IPS DF 4.7 (cell line): ENCODE measurements around the gene MYEF2.

ENCODE experiments used
- DNase-seq: peaks from one replicate; pipeline ENCODE4 v3.0.0-alpha.2; 2013; ENCODE audit warnings: low spot score; ENCODE audit errors: extremely low read depth

The MYEF2 gene, protein sequence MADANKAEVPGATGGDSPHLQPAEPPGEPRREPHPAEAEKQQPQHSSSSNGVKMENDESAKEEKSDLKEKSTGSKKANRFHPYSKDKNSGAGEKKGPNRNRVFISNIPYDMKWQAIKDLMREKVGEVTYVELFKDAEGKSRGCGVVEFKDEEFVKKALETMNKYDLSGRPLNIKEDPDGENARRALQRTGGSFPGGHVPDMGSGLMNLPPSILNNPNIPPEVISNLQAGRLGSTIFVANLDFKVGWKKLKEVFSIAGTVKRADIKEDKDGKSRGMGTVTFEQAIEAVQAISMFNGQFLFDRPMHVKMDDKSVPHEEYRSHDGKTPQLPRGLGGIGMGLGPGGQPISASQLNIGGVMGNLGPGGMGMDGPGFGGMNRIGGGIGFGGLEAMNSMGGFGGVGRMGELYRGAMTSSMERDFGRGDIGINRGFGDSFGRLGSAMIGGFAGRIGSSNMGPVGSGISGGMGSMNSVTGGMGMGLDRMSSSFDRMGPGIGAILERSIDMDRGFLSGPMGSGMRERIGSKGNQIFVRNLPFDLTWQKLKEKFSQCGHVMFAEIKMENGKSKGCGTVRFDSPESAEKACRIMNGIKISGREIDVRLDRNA

DNA sequence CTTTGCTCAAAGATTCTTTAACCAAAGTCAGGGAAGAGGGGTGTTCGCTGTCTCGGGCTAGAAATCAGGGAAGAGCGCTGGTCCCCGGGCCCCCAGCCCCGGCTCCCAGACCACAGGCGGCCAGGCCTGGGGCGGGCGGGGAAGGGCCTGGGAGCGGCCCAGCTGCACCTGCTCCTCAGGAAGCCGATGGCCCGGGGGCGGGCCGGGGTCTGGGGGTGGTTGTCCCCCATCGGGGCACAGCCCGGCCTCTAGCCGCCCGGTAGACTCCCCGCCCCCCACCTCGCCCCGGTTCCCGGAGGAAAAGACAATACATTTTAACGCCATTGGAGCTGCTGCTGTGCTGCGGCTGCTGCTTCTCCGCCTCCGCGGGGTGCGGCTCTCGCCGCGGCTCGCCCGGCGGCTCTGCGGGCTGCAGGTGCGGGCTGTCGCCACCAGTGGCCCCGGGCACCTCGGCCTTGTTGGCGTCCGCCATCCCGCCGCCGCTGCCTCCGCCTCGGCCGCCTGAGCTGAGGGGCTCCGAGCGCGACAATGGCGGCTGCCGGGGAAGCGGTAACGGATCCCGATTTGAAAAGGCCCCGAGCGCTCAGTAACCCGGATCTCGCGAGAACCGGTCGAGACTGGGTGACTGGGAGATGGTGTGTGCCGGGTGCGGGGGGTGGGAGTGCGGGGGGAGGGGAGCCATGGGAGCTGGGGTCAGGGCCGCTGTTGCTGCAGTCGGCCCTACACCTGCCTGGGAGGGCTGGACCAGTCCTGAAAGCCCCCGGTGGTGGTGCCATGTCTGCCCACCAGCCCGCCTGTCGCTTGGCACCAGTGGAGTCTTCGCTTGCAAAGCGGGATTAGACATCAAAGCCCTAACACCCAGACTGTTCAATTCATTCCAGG, at the start of gene MYEF2:
Gene MYEF2 (minus strand): TSS at position 530 of the 882 bp plus-strand sequence. CDS start 58 bp downstream, at position 472.
- peak; percentile 53 for DNase-seq

- no peak for DNase-seq
Observed at GRCh38 chr15:48225771-48226170, 47.7 kb upstream of the MYEF2 start.

GRCh38 chr15:48222627-48223026, 44.5 kb upstream of the MYEF2 start:
- no peak for DNase-seq

GRCh38 chr15:48221885-48222284, 43.8 kb upstream of the MYEF2 start:
- no peak for DNase-seq

DNA sequence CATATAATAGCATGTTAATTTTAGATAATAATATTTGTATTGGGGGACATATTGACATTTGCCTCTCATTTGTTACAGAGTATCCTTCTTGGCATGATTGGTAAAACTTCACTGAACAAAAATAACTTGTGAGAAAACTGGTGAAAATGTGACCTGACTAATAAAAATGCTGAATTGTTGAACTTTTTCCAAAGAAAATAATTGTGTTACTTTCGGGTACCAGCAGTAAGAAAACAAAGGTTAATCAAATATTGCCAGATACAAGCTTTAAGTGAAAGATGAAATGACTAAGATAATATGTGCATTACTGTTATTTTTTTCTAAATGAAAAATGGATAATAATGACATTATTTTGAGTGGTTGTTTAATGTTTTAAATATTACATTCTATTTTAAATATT, 43.2 kb upstream of the MYEF2 start:
- no peak for DNase-seq

DNA sequence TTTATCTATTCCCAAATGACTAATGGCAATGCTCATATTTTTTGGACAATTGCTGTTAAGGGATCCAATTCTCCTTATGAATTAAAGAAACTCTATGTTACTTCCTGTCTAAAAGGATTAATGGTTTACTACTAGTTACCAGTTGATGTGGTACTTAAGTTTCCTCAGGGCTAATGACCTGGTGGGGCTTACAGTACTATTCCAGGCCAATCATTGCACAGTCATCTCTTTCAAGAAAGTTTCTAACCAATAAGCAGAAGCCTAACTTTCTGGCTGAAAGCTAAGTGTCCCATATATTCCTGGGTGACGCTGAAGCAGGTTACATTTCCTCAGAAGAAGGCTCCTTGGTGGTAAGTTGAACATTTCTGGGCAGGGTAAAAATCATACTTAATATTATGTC, 27.9 kb upstream of the MYEF2 start, which contains the start of gene SLC12A1:
Gene SLC12A1 (plus strand): TSS at position 322 of the 400 bp plus-strand sequence. CDS start 1,418 bp downstream, outside the sequence.
- no peak for DNase-seq

- no peak for DNase-seq
Observed at GRCh38 chr15:48202068-48202467, 24.0 kb upstream of the MYEF2 start.

- no peak for DNase-seq
Observed at GRCh38 chr15:48191574-48192225, 13.6 kb upstream of the MYEF2 start, which contains the start of gene CTXN2. Gene CTXN2, plus strand, starts transcription at chr15:48191665. Its CDS starts 9,636 bp downstream, at chr15:48201301.

- DNase-seq = peak; percentile 58
Observed at GRCh38 chr15:48190932-48191573, 13.0 kb upstream of the MYEF2 start.

- DNase-seq = no peak
Observed at GRCh38 chr15:48186271-48186670, 8.2 kb upstream of the MYEF2 start.

GRCh38 chr15:48185529-48185928, 7.4 kb upstream of the MYEF2 start:
- no peak for DNase-seq

GRCh38 chr15:48182749-48183148, 4.7 kb upstream of the MYEF2 start:
- DNase-seq = no peak

- DNase-seq = no peak
Observed at GRCh38 chr15:48178648-48178931, 495 bp upstream of the MYEF2 start.

GRCh38 chr15:48177383-48177765, 721 bp downstream of the MYEF2 start:
- no peak for DNase-seq

GRCh38 chr15:48176957-48177356, 1.1 kb downstream of the MYEF2 start:
- DNase-seq = no peak

- DNase-seq = no peak
Observed at GRCh38 chr15:48176112-48176511, 2.0 kb downstream of the MYEF2 start.

- DNase-seq = no peak
Observed at GRCh38 chr15:48175126-48175525, 3.0 kb downstream of the MYEF2 start.

DNA sequence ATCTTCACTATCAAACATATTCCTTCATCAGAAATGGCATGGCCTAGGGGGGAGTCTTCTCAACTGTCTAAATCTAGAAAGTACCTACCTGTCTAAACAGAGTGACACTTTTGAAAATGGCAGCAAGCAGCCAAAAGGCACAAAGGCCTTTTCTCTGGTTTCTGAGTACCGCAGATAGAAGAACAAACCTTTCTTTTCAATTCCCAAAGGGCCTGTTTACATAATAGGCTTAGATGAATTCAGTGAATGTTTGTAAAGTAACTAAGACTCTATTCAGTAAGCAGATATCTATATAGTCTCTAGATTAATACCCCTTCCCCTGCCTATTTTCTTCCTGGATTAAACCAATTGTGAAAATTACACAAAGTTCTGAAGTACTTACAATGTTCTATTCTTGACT, 7.1 kb downstream of the MYEF2 start:
- no peak for DNase-seq

- no peak for DNase-seq
Observed at GRCh38 chr15:48168616-48169015, 9.5 kb downstream of the MYEF2 start.

- DNase-seq = no peak
Observed at GRCh38 chr15:48153526-48153925, 24.6 kb downstream of the MYEF2 start.

DNA sequence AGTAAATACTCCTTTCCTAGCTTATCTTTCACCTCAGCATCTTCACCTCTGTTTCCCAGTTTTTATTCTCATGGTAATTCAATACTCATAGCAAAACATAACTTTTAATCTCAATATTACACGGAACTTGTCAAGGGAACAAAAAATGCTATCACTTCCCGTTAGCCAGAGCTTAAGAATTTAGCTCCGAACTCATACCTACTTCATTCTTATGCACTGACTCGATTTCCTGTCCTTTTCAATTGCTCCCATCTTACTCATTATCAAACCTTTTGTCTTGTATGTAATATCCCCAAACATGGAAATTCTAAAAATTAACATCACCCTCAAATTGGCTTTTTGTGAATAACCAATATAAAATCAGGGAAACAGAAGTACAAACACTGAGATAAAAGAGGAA, 28.2 kb downstream of the MYEF2 start:
- no peak for DNase-seq
